H1 (cell line): Measurements from ENCODE around the gene CD300LB. TPM values are rescaled to one million over a fixed set of nuclear protein-coding genes. Genes with fewer than 3 reads are reported as not detected.

Source experiments
- FOSL1 ChIP-seq: IDR thresholded peaks from 2 replicates; pipeline ENCODE4 v1.6.1; 2011; ENCODE audit warnings: mild to moderate bottlenecking, low read depth, low read length, moderate library complexity; ENCODE audit not compliant: insufficient read depth
- MAFK ChIP-seq: IDR thresholded peaks from 2 replicates; pipeline ENCODE4 v1.6.1; 2012; ENCODE audit warnings: low read depth, mild to moderate bottlenecking, improper control_type of control experiment, low read length
- PHF8 ChIP-seq: fragments of 200-600 bp; sonication (generic); conservative IDR thresholded peaks from 2 replicates; pipeline ENCODE4 v1.7.1; 2012; ENCODE audit warnings: low read depth, mild to moderate bottlenecking, inconsistent platforms, low read length, moderate library complexity
- polyA plus RNA-seq, 7 experiments: library from polyadenylated mRNA; depleted of rRNA in 3 of 7; stranded (reverse) in 5 of 7; unstranded in 2 of 7; fragments of >200 nt in 5 of 7; fragments of 200-250 nt in 2 of 7; gene quantifications; 1 replicate in 5 of 7; 2 replicates in 1 of 7; 4 replicates in 1 of 7; pipeline versions ENCODE4 v1.2.1 to v1.2.3, GENCODE V29; 2011 to 2013; ENCODE audit warnings: missing spikeins in 2 of 7, mixed read lengths in 2 of 7
- total RNA-seq: library from RNA; stranded (reverse); fragmentation: NEBNext Ultra II Directional; extraction: Animal tissue kit (Norgen Biotek cat#: 25700); gene quantifications from 2 replicates; pipeline ENCODE4 v1.2.1, GENCODE V29; 2021

The CD300LB gene
- total and polyA plus RNA-seq, 2 of the 8 experiments (the other 6 are each of a cell fraction or from before 2014, with no cell fraction given): not detected

- TF ChIP-seq MAFK (no peak), FOSL1 (no peak), PHF8 (no peak)
Observed at GRCh38 chr17:74568106-74568873, 37.0 kb upstream of the CD300LB start (continued).
